GM23338 (cell line): Measurements from ENCODE around the gene FAM110C.

Experiments
- CTCF ChIP-seq, 2 experiments: fragments of 200-600 bp in 1 of 2; sonication (generic) in 1 of 2; conservative IDR thresholded peaks; 2 replicates each; pipeline versions ENCODE4 v1.5.1 to v1.6.1; 2016 to 2017; ENCODE audit warnings: antibody characterized with exemption in 2 of 2, low read depth in 2 of 2, mild to moderate bottlenecking in 2 of 2, moderate library complexity in 1 of 2
- EZH2 ChIP-seq: fragments of 200-600 bp; sonication (generic); IDR thresholded peaks from one replicate; pipeline ENCODE4 v1.8.0; 2017; ENCODE audit warnings: antibody characterized with exemption, mild to moderate bottlenecking, low read depth; ENCODE audit not compliant: unreplicated experiment
- EZH2phosphoT487 ChIP-seq: fragments of 200-600 bp; sonication (generic); IDR thresholded peaks from one replicate; pipeline ENCODE4 v1.8.1; 2018; ENCODE audit warnings: antibody characterized with exemption; ENCODE audit not compliant: unreplicated experiment

- TF ChIP-seq CTCF (conservative IDR thresholded peaks at IDR 0.05; ENCODE audit: low read depth in 2 of 2): no peak
- TF ChIP-seq EZH2phosphoT487: no peak
- no peak for TF ChIP-seq EZH2
These were observed 20.8 kb downstream of the FAM110C start for GRCh38 chr2:25543-25942.
